ENCODE measurements around the gene BTD.

DNA sequence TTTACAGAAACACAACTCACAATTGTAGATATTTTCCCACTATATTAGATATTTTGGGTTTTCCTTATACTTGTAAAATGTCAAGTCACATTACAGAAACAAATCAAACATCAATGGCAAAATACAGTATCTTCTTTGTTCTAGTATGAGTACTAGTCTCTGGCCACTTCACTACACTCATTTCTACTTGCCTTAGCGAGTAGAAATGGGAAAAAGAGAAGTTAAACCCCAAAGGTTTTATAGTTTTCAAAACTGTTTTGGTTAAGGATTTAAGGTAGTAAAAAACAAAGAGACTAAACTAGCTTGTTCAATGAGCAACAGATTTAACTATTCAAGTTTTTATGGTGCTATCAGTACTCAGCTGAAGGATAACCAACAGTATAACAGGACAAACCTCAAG, 81.7 kb downstream of the BTD start:
- TF ChIP-seq, protein P1, sequence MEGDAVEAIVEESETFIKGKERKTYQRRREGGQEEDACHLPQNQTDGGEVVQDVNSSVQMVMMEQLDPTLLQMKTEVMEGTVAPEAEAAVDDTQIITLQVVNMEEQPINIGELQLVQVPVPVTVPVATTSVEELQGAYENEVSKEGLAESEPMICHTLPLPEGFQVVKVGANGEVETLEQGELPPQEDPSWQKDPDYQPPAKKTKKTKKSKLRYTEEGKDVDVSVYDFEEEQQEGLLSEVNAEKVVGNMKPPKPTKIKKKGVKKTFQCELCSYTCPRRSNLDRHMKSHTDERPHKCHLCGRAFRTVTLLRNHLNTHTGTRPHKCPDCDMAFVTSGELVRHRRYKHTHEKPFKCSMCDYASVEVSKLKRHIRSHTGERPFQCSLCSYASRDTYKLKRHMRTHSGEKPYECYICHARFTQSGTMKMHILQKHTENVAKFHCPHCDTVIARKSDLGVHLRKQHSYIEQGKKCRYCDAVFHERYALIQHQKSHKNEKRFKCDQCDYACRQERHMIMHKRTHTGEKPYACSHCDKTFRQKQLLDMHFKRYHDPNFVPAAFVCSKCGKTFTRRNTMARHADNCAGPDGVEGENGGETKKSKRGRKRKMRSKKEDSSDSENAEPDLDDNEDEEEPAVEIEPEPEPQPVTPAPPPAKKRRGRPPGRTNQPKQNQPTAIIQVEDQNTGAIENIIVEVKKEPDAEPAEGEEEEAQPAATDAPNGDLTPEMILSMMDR (IDR thresholded peaks at IDR 0.05; ENCODE audit: borderline replicate concordance, extremely low read depth, low read length, poor library complexity, severe bottlenecking): no peak
- TF ChIP-seq EZH2 (IDR thresholded peaks at IDR 0.05; ENCODE audit: borderline replicate concordance, low read depth, low read length, severe bottlenecking): no peak

Measured in DND-41 (cell line).